HEK293 (cell line): Measurements from ENCODE around the gene UCP2.

ENCODE experiments used
- CTCF ChIA-PET: fragments of 350-600 bp; formaldehyde crosslinking; extraction: SDS; loops from one replicate; lab custom pipeline; 2021; ENCODE audit warnings: antibody characterized with exemption; lab: Yijun Ruan, JAX
- POLR2A ChIA-PET: fragments of 300-600 bp; formaldehyde crosslinking; extraction: SDS; loops from one replicate; lab custom pipeline; 2020; ENCODE audit warnings: antibody characterized with exemption, inconsistent platforms; lab: Yijun Ruan, JAX
- H3K27ac ChIP-seq: fragments of 200-500 bp; sonication (Bioruptor generic); 2 replicates; pipeline ENCODE4 v1.5.1; 2014; ENCODE audit warnings: low read depth, low read length, control low read depth, inconsistent platforms; ENCODE audit errors: extremely low read depth
- H3K36me3 ChIP-seq, 2 experiments: fragments of 200-500 bp in 1 of 2; sonication (Bioruptor generic) in 1 of 2; 1 replicate in 1 of 2; 2 replicates in 1 of 2; pipeline ENCODE4 v1.5.1; 2014 to 2017; ENCODE audit warnings: inconsistent platforms in 2 of 2, low read length in 2 of 2; ENCODE audit not compliant: control insufficient read depth in 2 of 2, insufficient read depth in 1 of 2
- H3K4me1 ChIP-seq: fragments of 200-500 bp; sonication (Bioruptor generic); 2 replicates; pipeline ENCODE4 v1.5.1; 2014; ENCODE audit warnings: mild to moderate bottlenecking, low read length, inconsistent platforms; ENCODE audit not compliant: control insufficient read depth, insufficient read depth
- H3K4me3 ChIP-seq: 2 replicates; pipeline ENCODE4 v1.5.1; 2011; ENCODE audit warnings: low read depth, mild to moderate bottlenecking, control low read depth, low read length, moderate library complexity
- H3K9me3 ChIP-seq: fragments of 200-500 bp; sonication (Bioruptor generic); 2 replicates; pipeline ENCODE4 v1.5.1; 2014; ENCODE audit warnings: low read depth, low read length, inconsistent platforms; ENCODE audit not compliant: control insufficient read depth, insufficient read depth
- KLF17 ChIP-seq: fragments of 450-650 bp; formaldehyde crosslinking; IDR thresholded peaks from 2 replicates; pipeline ENCODE4 v1.5.1; 2016; ENCODE audit warnings: missing biosample characterization, missing genetic modification characterization
- TRIM28 ChIP-seq: IDR thresholded peaks from 2 replicates; pipeline ENCODE4 v1.6.1; 2011; ENCODE audit warnings: low read length, control low read depth, borderline replicate concordance
- YY1 ChIP-seq: fragments of 450-650 bp; formaldehyde crosslinking; IDR thresholded peaks from 2 replicates; pipeline ENCODE4 v1.5.1; 2018; ENCODE audit warnings: missing biosample characterization, missing genetic modification characterization
- ZBTB20 ChIP-seq: fragments of 450-650 bp; formaldehyde crosslinking; IDR thresholded peaks from 2 replicates; pipeline ENCODE4 v1.5.1; 2016; ENCODE audit warnings: missing biosample characterization, missing genetic modification characterization
- ZFP37 ChIP-seq: fragments of 450-650 bp; formaldehyde crosslinking; IDR thresholded peaks from 2 replicates; pipeline ENCODE4 v1.5.1; 2016; ENCODE audit warnings: missing biosample characterization, missing genetic modification characterization
- ZNF10 ChIP-seq: fragments of 450-650 bp; formaldehyde crosslinking; IDR thresholded peaks from 2 replicates; pipeline ENCODE4 v1.5.1; 2017; ENCODE audit warnings: missing biosample characterization, missing genetic modification characterization
- ZNF146 ChIP-seq: fragments of 450-650 bp; formaldehyde crosslinking; IDR thresholded peaks from 2 replicates; pipeline ENCODE4 v1.5.1; 2016; ENCODE audit warnings: missing biosample characterization, missing genetic modification characterization
- ZNF174 ChIP-seq: fragments of 450-650 bp; formaldehyde crosslinking; IDR thresholded peaks from 2 replicates; pipeline ENCODE4 v1.5.0; 2017; ENCODE audit warnings: missing biosample characterization, mild to moderate bottlenecking, missing genetic modification characterization
- ZNF302 ChIP-seq: fragments of 450-650 bp; formaldehyde crosslinking; IDR thresholded peaks from 2 replicates; pipeline ENCODE4 v1.5.1; 2016; ENCODE audit warnings: missing biosample characterization, missing genetic modification characterization, low read depth
- ZNF324 ChIP-seq: fragments of 450-650 bp; formaldehyde crosslinking; IDR thresholded peaks from 2 replicates; pipeline ENCODE4 v1.5.1; 2016; ENCODE audit warnings: missing biosample characterization, missing genetic modification characterization
- ZNF366 ChIP-seq: fragments of 450-650 bp; formaldehyde crosslinking; conservative IDR thresholded peaks from 2 replicates; pipeline ENCODE4 v1.5.1; 2016; ENCODE audit warnings: missing biosample characterization, missing genetic modification characterization
- ZNF529 ChIP-seq: fragments of 450-650 bp; formaldehyde crosslinking; IDR thresholded peaks from 2 replicates; pipeline ENCODE4 v1.5.1; 2017; ENCODE audit warnings: missing genetic modification characterization, missing biosample characterization; ENCODE audit not compliant: insufficient replicate concordance
- ZNF623 ChIP-seq: fragments of 450-650 bp; formaldehyde crosslinking; IDR thresholded peaks from 2 replicates; pipeline ENCODE4 v1.5.1; 2016; ENCODE audit warnings: missing biosample characterization, missing genetic modification characterization
- ZNF704 ChIP-seq: fragments of 450-650 bp; formaldehyde crosslinking; IDR thresholded peaks from 2 replicates; pipeline ENCODE4 v1.5.1; 2016; ENCODE audit warnings: missing biosample characterization, missing genetic modification characterization
- ZNF777 ChIP-seq: fragments of 450-650 bp; formaldehyde crosslinking; IDR thresholded peaks from 2 replicates; pipeline ENCODE4 v1.5.1; 2017; ENCODE audit warnings: missing biosample characterization, missing genetic modification characterization, borderline replicate concordance
- ZNF785 ChIP-seq: fragments of 450-650 bp; formaldehyde crosslinking; IDR thresholded peaks from 2 replicates; pipeline ENCODE4 v1.5.1; 2016; ENCODE audit warnings: missing biosample characterization, missing genetic modification characterization
- TF ChIP-seq, protein P1 (sequence below): fragments of 450-650 bp; formaldehyde crosslinking; IDR thresholded peaks from 2 replicates; pipeline ENCODE4 v1.5.1; 2017; ENCODE audit warnings: missing biosample characterization, missing genetic modification characterization

Gene UCP2

DNA sequence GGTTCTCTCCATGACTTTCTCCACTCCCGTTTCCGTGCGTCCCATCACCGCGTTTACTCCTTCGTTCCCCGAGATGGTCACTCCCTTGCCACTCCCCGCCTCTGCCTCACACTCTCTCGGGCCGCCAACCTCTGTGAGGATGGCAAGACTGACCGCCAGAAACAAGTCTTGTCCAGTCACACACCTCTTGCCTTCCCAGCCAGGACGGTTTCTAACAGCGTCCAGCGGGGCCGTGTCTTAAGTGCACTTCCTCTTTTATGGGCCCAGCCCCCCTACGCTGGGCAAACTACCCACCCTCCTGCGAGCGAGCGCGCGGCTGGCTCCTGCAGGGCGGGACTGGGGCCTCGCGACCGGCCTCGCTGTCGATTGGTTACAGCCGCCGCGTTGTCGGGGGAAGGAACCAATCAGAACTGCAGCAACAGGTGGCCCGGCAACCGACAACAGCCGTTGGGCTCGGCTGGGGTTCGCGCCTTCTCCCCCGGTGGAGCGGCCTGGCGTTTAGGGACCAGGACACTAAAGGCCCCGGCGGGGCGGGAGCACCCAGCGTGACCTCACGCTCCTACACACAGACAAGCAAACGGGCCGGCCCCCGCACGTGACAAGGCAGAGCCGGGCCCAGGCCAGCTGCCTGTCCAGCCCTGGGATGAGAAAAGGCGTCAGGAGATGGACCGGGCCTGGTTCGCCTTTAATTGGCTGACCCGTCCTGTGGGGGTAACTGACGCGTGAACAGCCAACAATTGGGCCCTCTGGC lies 522 bp upstream of the UCP2 start (continued):
- TF ChIP-seq, protein P1, sequence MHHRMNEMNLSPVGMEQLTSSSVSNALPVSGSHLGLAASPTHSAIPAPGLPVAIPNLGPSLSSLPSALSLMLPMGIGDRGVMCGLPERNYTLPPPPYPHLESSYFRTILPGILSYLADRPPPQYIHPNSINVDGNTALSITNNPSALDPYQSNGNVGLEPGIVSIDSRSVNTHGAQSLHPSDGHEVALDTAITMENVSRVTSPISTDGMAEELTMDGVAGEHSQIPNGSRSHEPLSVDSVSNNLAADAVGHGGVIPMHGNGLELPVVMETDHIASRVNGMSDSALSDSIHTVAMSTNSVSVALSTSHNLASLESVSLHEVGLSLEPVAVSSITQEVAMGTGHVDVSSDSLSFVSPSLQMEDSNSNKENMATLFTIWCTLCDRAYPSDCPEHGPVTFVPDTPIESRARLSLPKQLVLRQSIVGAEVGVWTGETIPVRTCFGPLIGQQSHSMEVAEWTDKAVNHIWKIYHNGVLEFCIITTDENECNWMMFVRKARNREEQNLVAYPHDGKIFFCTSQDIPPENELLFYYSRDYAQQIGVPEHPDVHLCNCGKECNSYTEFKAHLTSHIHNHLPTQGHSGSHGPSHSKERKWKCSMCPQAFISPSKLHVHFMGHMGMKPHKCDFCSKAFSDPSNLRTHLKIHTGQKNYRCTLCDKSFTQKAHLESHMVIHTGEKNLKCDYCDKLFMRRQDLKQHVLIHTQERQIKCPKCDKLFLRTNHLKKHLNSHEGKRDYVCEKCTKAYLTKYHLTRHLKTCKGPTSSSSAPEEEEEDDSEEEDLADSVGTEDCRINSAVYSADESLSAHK (tag by site-specific recombination): peak; percentile 80
- TF ChIP-seq ZNF704 (tag by site-specific recombination): no peak

- no peaks in the 10 kb centered on the region for H3K9me3 ChIP-seq
These were observed 1.4 kb downstream of the UCP2 start for GRCh38 chr11:73981051-73981805.

GRCh38 chr11:73980001-73980961 lies 2.4 kb downstream of the UCP2 start:
- Histone ChIP-seq H3K9me3 (no peaks in the 10 kb centered on the region), H3K36me3 (peaks cover 0 to 62% of the 10 kb centered on the region in 2 experiments; a peak in 1 of 3 replicates), H3K4me1 (peaks cover 3% of the 10 kb centered on the region; the same call in 1 of the 2 replicates), H3K27ac (no peak overlapping the region), H3K4me3 (no peak overlapping the region)
- TF ChIP-seq ZNF324 (tag by site-specific recombination) (no peak), ZNF366 (tag by site-specific recombination) (no peak), ZNF777 (tag by site-specific recombination) (no peak), KLF17 (no peak), ZBTB20 (tag by site-specific recombination) (peak; percentile 72), ZNF529 (no peak), YY1 (tag by site-specific recombination) (no peak)
- POLR2A ChIA-PET: interaction anchor here (0.6 to 2.1 kb wide), 3 partner anchors 10 to 513 kb away, joined by 3 to 12 read pairs (median 3); partner anchors contain the start of gene LIPT2
- CTCF ChIA-PET: interaction anchor here (0.6 to 3.5 kb wide), 3 partner anchors 10 to 196 kb away, joined by 3 to 9 read pairs (median 4); no protein-coding TSS in a partner anchor

More at GRCh38 chr11:73981051-73981805, 1.4 kb downstream of the UCP2 start:
- ChIA-PET CTCF (interaction anchor here (0.7 to 3.5 kb wide), 3 partner anchors 11 to 330 kb away, joined by 3 to 9 read pairs (median 4); partner anchors contain the start of gene P4HA3), POLR2A (interaction anchor here (1.0 to 2.1 kb wide), 2 partner anchors 11 to 512 kb away, joined by 3 to 12 read pairs; partner anchors contain the start of gene LIPT2)
- Histone ChIP-seq H3K27ac (no peak overlapping the region), H3K36me3 (peaks cover 0 to 52% of the 10 kb centered on the region in 2 experiments; a peak in 1 of 3 replicates), H3K4me3 (no peak overlapping the region)
- TF ChIP-seq ZNF324 (tag by site-specific recombination) (no peak), ZFP37 (no peak), TRIM28 (no peak), ZNF146 (tag by site-specific recombination) (no peak), ZNF302 (tag by site-specific recombination) (no peak), ZNF10 (tag by site-specific recombination) (no peak), ZNF623 (tag by site-specific recombination) (no peak), ZNF174 (no peak), ZNF785 (tag by site-specific recombination) (no peak)
- TF ChIP-seq, all 188 proteins: peak for 0
- peaks cover 3% of the 10 kb centered on the region; the same call in 1 of the 2 replicates for H3K4me1 ChIP-seq
